ENCODE measurements around the gene LPP. TPM values are rescaled to one million over a fixed set of nuclear protein-coding genes. Genes with fewer than 3 reads are reported as not detected.

Gene LPP
- total RNA-seq, 4 donors from 2014 or later = 183 to 293 (median 242) TPM

- Histone ChIP-seq H3K36me3 (no peaks in the 10 kb centered on the region), H3K9me3 (no peaks in the 10 kb centered on the region), H3K4me3 (no peak overlapping the region), H3K27ac (peak overlapping the region in 1 of 4 donors; percentile 25), H3K27me3 (no peaks in the 10 kb centered on the region), H3K4me1 (peaks cover 0 to 62% (median 9%) of the 10 kb centered on the region in 4 donors)
- no peak for DNase-seq (ENCODE audit: low spot score in 2 of 2)
- TF ChIP-seq CTCF (IDR thresholded peaks at IDR 0.05) (no peak), POLR2A (IDR thresholded peaks at IDR 0.05) (no peak), EP300 (IDR thresholded peaks at IDR 0.05) (no peak)
- WGBS, 2 donors = 86 to 87% methylated on average over 7 of the region's 7 CpGs
These were observed 207.9 kb downstream of the LPP start for GRCh38 chr3:188361888-188362287.

- no peaks in the 10 kb centered on the region for H3K27me3 ChIP-seq
- no peaks in the 10 kb centered on the region for H3K9me3 ChIP-seq
- peak overlapping the region in 2 of 4 donors; percentile 25 to 40 for H3K27ac ChIP-seq
- no peaks in the 10 kb centered on the region for H3K36me3 ChIP-seq
- TF ChIP-seq POLR2A (IDR thresholded peaks at IDR 0.05) = no peak
- peaks cover 0 to 62% (median 9%) of the 10 kb centered on the region in 4 donors for H3K4me1 ChIP-seq
- 25 to 29% methylated on average over 10 of the region's 10 CpGs for WGBS, 2 donors
- no peak for DNase-seq (ENCODE audit: low spot score in 2 of 2)
- no peak overlapping the region for H3K4me3 ChIP-seq
These were observed 208.5 kb downstream of the LPP start for GRCh38 chr3:188362405-188362831.

GRCh38 chr3:188365184-188365583, 211.2 kb downstream of the LPP start:
- no peaks in the 10 kb centered on the region for H3K27me3 ChIP-seq
- peak overlapping the region in 1 of 4 donors; percentile 11 for H3K27ac ChIP-seq
- no peaks in the 10 kb centered on the region for H3K36me3 ChIP-seq
- 92 to 95% methylated on average over 5 of the region's 5 CpGs for WGBS, 2 donors
- H3K9me3 ChIP-seq = no peaks in the 10 kb centered on the region
- no peak for DNase-seq (ENCODE audit: low spot score in 2 of 2)
- H3K4me1 ChIP-seq = peaks cover 0 to 49% (median 0%) of the 10 kb centered on the region in 4 donors
- no peak overlapping the region for H3K4me3 ChIP-seq
- TF ChIP-seq EP300 (IDR thresholded peaks at IDR 0.05) = no peak
- TF ChIP-seq POLR2A (IDR thresholded peaks at IDR 0.05) = no peak
- no peak for TF ChIP-seq CTCF (IDR thresholded peaks at IDR 0.05)

- peaks cover 0 to 49% (median 0%) of the 10 kb centered on the region in 4 donors for H3K4me1 ChIP-seq
- H3K4me3 ChIP-seq = no peak overlapping the region
- H3K27me3 ChIP-seq = no peaks in the 10 kb centered on the region
- H3K27ac ChIP-seq = no peak overlapping the region
- DNase-seq (ENCODE audit: low spot score in 2 of 2) = no peak
- no peaks in the 10 kb centered on the region for H3K9me3 ChIP-seq
- no peaks in the 10 kb centered on the region for H3K36me3 ChIP-seq
- TF ChIP-seq POLR2A (IDR thresholded peaks at IDR 0.05) (no peak), EP300 (IDR thresholded peaks at IDR 0.05) (peak in 1 of 2 donors; percentile 19)
- WGBS, 2 donors = 72 to 75% methylated on average over 12 of the region's 12 CpGs
These were observed 212.2 kb downstream of the LPP start for GRCh38 chr3:188365988-188366698.

- TF ChIP-seq CTCF (IDR thresholded peaks at IDR 0.05) = no peak
- no peak for TF ChIP-seq POLR2A (IDR thresholded peaks at IDR 0.05)
- TF ChIP-seq EP300 (IDR thresholded peaks at IDR 0.05) = no peak
- H3K4me1 ChIP-seq = peaks cover 0 to 43% (median 0%) of the 10 kb centered on the region in 4 donors
- no peaks in the 10 kb centered on the region for H3K36me3 ChIP-seq
- H3K9me3 ChIP-seq = no peaks in the 10 kb centered on the region
- 39 to 50% methylated on average over 1 of the region's 1 CpG for WGBS, 2 donors
- DNase-seq (ENCODE audit: low spot score in 2 of 2) = no peak
- peak overlapping the region in 2 of 4 donors; percentile 14 to 62 for H3K27ac ChIP-seq
- no peaks in the 10 kb centered on the region for H3K27me3 ChIP-seq
- no peak overlapping the region for H3K4me3 ChIP-seq
These were observed 213.7 kb downstream of the LPP start for GRCh38 chr3:188367678-188368077.

GRCh38 chr3:188369526-188369925, 215.6 kb downstream of the LPP start:
- TF ChIP-seq EP300 (IDR thresholded peaks at IDR 0.05) (no peak), CTCF (IDR thresholded peaks at IDR 0.05) (no peak), POLR2A (IDR thresholded peaks at IDR 0.05) (no peak)
- Histone ChIP-seq H3K4me3 (no peak overlapping the region), H3K27me3 (no peaks in the 10 kb centered on the region), H3K9me3 (no peaks in the 10 kb centered on the region), H3K27ac (no peak overlapping the region), H3K36me3 (no peaks in the 10 kb centered on the region), H3K4me1 (peaks cover 0 to 32% (median 0%) of the 10 kb centered on the region in 4 donors)
- no peak for DNase-seq (ENCODE audit: low spot score in 2 of 2)
- 91 to 97% methylated on average over 3 of the region's 3 CpGs for WGBS, 2 donors

All from tibial nerve (tissue), 4 donors.